ENCODE results near the gene PRPS1. TPM values are rescaled to one million over a fixed set of nuclear protein-coding genes. Genes with fewer than 3 reads are reported as not detected.

Gene PRPS1
- total and polyA plus RNA-seq, 2 of the 13 experiments (the other 11 are each of a cell fraction or from before 2014, with no cell fraction given), result 33.7 to 54.4 TPM

DNA sequence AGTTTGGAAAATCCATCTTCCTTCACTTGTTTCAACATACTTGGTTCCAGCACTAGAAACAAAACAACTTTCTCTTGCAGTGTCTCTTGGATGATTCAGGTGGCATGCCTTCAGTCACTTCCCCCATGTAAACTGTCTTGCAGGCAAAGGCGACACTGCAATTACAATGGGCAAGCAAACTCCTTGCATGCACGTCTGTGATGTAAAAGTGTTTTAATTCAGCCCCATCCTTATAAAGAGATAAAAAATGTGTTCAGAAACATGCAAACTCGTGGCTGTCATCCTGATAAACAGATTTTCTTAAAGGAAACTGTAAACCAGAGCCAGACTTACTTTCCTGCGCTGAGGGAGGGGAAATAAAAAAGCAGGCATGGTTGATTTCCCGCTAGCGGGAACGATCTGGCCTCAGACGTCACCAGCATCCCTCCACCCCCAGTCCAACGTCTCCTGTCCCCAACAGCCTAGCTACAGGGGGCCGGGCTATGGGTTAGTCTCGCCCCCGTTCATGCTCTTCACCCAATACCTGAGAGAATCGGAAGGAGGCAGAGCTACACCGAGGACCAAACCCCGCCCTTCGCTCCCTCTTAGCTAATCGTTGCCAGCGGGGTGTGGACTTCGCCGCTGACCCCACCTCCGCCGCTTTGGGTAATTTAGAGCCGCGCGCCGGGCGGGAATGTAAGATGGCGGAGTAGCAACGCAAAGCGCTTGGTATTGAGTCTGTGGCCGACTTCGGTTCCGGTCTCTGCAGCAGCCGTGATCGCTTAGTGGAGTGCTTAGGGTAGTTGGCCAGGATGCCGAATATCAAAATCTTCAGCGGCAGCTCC, at the start of gene PRPS1 (continued):
- TF ChIP-seq, protein P1, sequence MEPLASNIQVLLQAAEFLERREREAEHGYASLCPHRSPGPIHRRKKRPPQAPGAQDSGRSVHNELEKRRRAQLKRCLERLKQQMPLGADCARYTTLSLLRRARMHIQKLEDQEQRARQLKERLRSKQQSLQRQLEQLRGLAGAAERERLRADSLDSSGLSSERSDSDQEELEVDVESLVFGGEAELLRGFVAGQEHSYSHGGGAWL (CRISPR knock-in tag; IDR thresholded peaks at IDR 0.05), result no peak
- TF ChIP-seq ZBTB39 (CRISPR knock-in tag; IDR thresholded peaks at IDR 0.05), result no peak
- TF ChIP-seq ZNF543 (CRISPR knock-in tag; IDR thresholded peaks at IDR 0.05), result no peak
- no peak for TF ChIP-seq NR3C1 (CRISPR knock-in tag; IDR thresholded peaks at IDR 0.05)
- no peak for TF ChIP-seq ZSCAN22 (CRISPR knock-in tag; IDR thresholded peaks at IDR 0.05)
- TF ChIP-seq ZNF878 (CRISPR knock-in tag; IDR thresholded peaks at IDR 0.05), result no peak
- no peak for TF ChIP-seq SRSF9 (IDR thresholded peaks at IDR 0.05; ENCODE audit: borderline replicate concordance, insufficient read depth, low read depth, low read length, poor library complexity, severe bottlenecking)
- TF ChIP-seq, protein P2, sequence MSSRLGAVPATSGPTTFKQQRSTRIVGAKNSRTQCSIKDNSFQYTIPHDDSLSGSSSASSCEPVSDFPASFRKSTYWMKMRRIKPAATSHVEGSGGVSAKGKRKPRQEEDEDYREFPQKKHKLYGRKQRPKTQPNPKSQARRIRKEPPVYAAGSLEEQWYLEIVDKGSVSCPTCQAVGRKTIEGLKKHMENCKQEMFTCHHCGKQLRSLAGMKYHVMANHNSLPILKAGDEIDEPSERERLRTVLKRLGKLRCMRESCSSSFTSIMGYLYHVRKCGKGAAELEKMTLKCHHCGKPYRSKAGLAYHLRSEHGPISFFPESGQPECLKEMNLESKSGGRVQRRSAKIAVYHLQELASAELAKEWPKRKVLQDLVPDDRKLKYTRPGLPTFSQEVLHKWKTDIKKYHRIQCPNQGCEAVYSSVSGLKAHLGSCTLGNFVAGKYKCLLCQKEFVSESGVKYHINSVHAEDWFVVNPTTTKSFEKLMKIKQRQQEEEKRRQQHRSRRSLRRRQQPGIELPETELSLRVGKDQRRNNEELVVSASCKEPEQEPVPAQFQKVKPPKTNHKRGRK (CRISPR knock-in tag; IDR thresholded peaks at IDR 0.05), result no peak
- TF ChIP-seq SMC3 (IDR thresholded peaks at IDR 0.05; ENCODE audit: low read length), result no peak
- no peak for TF ChIP-seq ZNF629 (CRISPR knock-in tag; conservative IDR thresholded peaks at IDR 0.05)
- TF ChIP-seq ZNF782 (CRISPR knock-in tag; IDR thresholded peaks at IDR 0.05; ENCODE audit: borderline replicate concordance), result no peak
- no peak for TF ChIP-seq KLF16 (CRISPR knock-in tag; IDR thresholded peaks at IDR 0.05)
- TF ChIP-seq CREB1 (IDR thresholded peaks at IDR 0.05), result no peak
- TF ChIP-seq CREB1 (CRISPR knock-in tag; IDR thresholded peaks at IDR 0.05), result peak; percentile 38
- TF ChIP-seq MIER3 (CRISPR knock-in tag; IDR thresholded peaks at IDR 0.05; ENCODE audit: borderline replicate concordance), result no peak
- no peak for TF ChIP-seq KAT2B (IDR thresholded peaks at IDR 0.05; ENCODE audit: borderline replicate concordance, low read depth, low read length)
- no peak for TF ChIP-seq SNAPC2 (CRISPR knock-in tag; IDR thresholded peaks at IDR 0.05)
- TF ChIP-seq PPARG (CRISPR knock-in tag; conservative IDR thresholded peaks at IDR 0.05), result no peak
- no peak for TF ChIP-seq ZNF619 (CRISPR knock-in tag; IDR thresholded peaks at IDR 0.05)
- TF ChIP-seq FOXK2 (IDR thresholded peaks at IDR 0.05), result no peak
- TF ChIP-seq NKX3-1 (CRISPR knock-in tag; IDR thresholded peaks at IDR 0.05), result no peak
- TF ChIP-seq NFYB (CRISPR knock-in tag; IDR thresholded peaks at IDR 0.05), result peak; percentile 50
- TF ChIP-seq, protein P3, sequence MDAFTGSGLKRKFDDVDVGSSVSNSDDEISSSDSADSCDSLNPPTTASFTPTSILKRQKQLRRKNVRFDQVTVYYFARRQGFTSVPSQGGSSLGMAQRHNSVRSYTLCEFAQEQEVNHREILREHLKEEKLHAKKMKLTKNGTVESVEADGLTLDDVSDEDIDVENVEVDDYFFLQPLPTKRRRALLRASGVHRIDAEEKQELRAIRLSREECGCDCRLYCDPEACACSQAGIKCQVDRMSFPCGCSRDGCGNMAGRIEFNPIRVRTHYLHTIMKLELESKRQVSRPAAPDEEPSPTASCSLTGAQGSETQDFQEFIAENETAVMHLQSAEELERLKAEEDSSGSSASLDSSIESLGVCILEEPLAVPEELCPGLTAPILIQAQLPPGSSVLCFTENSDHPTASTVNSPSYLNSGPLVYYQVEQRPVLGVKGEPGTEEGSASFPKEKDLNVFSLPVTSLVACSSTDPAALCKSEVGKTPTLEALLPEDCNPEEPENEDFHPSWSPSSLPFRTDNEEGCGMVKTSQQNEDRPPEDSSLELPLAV (CRISPR knock-in tag; conservative IDR thresholded peaks at IDR 0.05; ENCODE audit: low read depth), result no peak
- no peak for TF ChIP-seq IKZF4 (CRISPR knock-in tag; IDR thresholded peaks at IDR 0.05; ENCODE audit: borderline replicate concordance, low read depth, not compliant biosample characterization)

All from HepG2 (cell line).